Measurements from ENCODE around the gene KCNJ6. TPM values are rescaled to one million over a fixed set of nuclear protein-coding genes. Genes with fewer than 3 reads are reported as not detected.

Gene KCNJ6
- total and polyA plus RNA-seq, 10 of the 15 experiments (the other 5 are each of a cell fraction or from before 2014, with no cell fraction given) = 0.03 to 0.07 (median 0.04) TPM; not detected in 7

DNA sequence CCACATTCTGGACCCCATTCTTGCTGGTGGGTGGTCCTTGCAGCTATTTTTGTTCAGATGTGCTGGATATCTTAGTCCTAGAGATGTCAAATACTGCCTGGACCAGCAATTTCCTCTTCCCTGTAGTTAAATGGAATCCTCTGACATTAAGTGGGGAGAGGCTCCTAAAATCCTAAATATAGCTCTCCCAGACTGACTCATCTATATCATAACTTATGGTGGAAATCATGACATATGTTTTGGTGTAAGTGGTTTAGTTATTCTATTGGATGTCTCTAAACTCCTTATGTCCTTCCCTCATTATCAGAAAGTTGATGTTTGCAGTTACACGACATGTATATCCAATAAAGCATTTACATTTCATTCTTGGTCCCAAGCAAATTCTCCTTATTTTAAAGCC is 73.1 kb downstream of the KCNJ6 start:
- no peak for ATAC-seq
- Histone ChIP-seq H3K9me3 (replicated peaks; ENCODE audit: control insufficient read depth, insufficient read depth, low read length) (no peaks in the 10 kb centered on the region), H3K4me1 (ENCODE audit: control insufficient read depth, insufficient read depth, low read length) (no peaks in the 10 kb centered on the region), H2AFZ (ENCODE audit: control insufficient read depth, low read depth, low read length) (no peak overlapping the region), H3K9ac (ENCODE audit: control insufficient read depth, insufficient read depth, low read length) (no peak overlapping the region), H3K4me2 (ENCODE audit: control insufficient read depth, insufficient read depth) (no peak overlapping the region), H4K20me1 (ENCODE audit: control insufficient read depth, insufficient read depth) (no peaks in the 10 kb centered on the region), H3K79me2 (ENCODE audit: control insufficient read depth, insufficient read depth, low read length) (no peaks in the 10 kb centered on the region), H3K36me3 (ENCODE audit: control insufficient read depth in 2 of 2, insufficient read depth in 2 of 2, low read length in 1 of 2) (no peaks in the 10 kb centered on the region), H3K27ac (ENCODE audit: control insufficient read depth, insufficient read depth) (no peak overlapping the region), H3K4me3 (no peak overlapping the region), H3K27me3 (replicated peaks in 1 of 2; ENCODE audit: control insufficient read depth in 2 of 2, insufficient read depth in 2 of 2, low read length in 1 of 2) (no peaks in the 10 kb centered on the region)
- ChIA-PET SMC1A (ENCODE audit: uncharacterized antibody, unreplicated experiment) (no interaction called here), RAD21 (ENCODE audit: unreplicated experiment) (no interaction called here), POLR2A (no interaction called here), CTCF (no interaction called here)
- 33% methylated on average over 1 of the region's 1 CpG for WGBS (ENCODE audit: insufficient coverage, insufficient replicate concordance, low lambda C conversion rate, missing lambda C conversion rate)
- in situ Hi-C loops (cut with MboI) = no loop called here
- no peak for DNase-seq (ENCODE audit: low read depth, low spot score)
- no peak for TF ChIP-seq RFX5 (IDR thresholded peaks at IDR 0.05; ENCODE audit: low read depth, low read length)
- no peak for TF ChIP-seq TAF1 (IDR thresholded peaks at IDR 0.05; ENCODE audit: borderline replicate concordance, low read depth, low read length)
- no peak for TF ChIP-seq ZNF274 (IDR thresholded peaks at IDR 0.05; ENCODE audit: insufficient read depth, insufficient read length)
- no peak for TF ChIP-seq GATAD2B (conservative IDR thresholded peaks at IDR 0.05; ENCODE audit: low read depth)
- no peak for TF ChIP-seq ZNF207 (IDR thresholded peaks at IDR 0.05; ENCODE audit: borderline replicate concordance)
- TF ChIP-seq IRF4 (IDR thresholded peaks at IDR 0.05; ENCODE audit: low read depth, low read length) = no peak
- intact Hi-C loops (cut with micrococcal nuclease; ENCODE audit: unreplicated experiment) = no loop called here
- BruUV-seq (replicated peaks) = no TSS peak
- no peak for FAIRE-seq

- ATAC-seq (no peak), DNase-seq (ENCODE audit: low read depth, low spot score) (no peak), FAIRE-seq (no peak)
- ChIA-PET RAD21 (ENCODE audit: unreplicated experiment) (no interaction called here), CTCF (no interaction called here), POLR2A (no interaction called here), SMC1A (ENCODE audit: uncharacterized antibody, unreplicated experiment) (no interaction called here)
- WGBS (ENCODE audit: insufficient coverage, insufficient replicate concordance, low lambda C conversion rate, missing lambda C conversion rate) = 28% methylated on average over 14 of the region's 14 CpGs
- H3K9me3 ChIP-seq (replicated peaks; ENCODE audit: control insufficient read depth, insufficient read depth, low read length) = no peaks in the 10 kb centered on the region
- intact Hi-C loops (cut with micrococcal nuclease; ENCODE audit: unreplicated experiment) (no loop called here), in situ Hi-C loops (cut with MboI) (no loop called here)
- TF ChIP-seq SIN3A (IDR thresholded peaks at IDR 0.05; ENCODE audit: low read depth, low read length) (no peak), RAD21 (IDR thresholded peaks at IDR 0.05; ENCODE audit: insufficient read depth, low read depth, low read length) (no peak)
- H3K27ac ChIP-seq (ENCODE audit: control insufficient read depth, insufficient read depth) = no peak overlapping the region
- H3K4me3 ChIP-seq = no peak overlapping the region
- H3K4me2 ChIP-seq (ENCODE audit: control insufficient read depth, insufficient read depth) = no peak overlapping the region
- no peaks in the 10 kb centered on the region for H4K20me1 ChIP-seq (ENCODE audit: control insufficient read depth, insufficient read depth)
- no peaks in the 10 kb centered on the region for H3K36me3 ChIP-seq (ENCODE audit: control insufficient read depth in 2 of 2, insufficient read depth in 2 of 2, low read length in 1 of 2)
- H3K4me1 ChIP-seq (ENCODE audit: control insufficient read depth, insufficient read depth, low read length) = no peaks in the 10 kb centered on the region
- H2AFZ ChIP-seq (ENCODE audit: control insufficient read depth, low read depth, low read length) = no peak overlapping the region
- no TSS peak for BruUV-seq (replicated peaks)
- no peaks in the 10 kb centered on the region for H3K79me2 ChIP-seq (ENCODE audit: control insufficient read depth, insufficient read depth, low read length)
- no peaks in the 10 kb centered on the region for H3K27me3 ChIP-seq (replicated peaks in 1 of 2; ENCODE audit: control insufficient read depth in 2 of 2, insufficient read depth in 2 of 2, low read length in 1 of 2)
- H3K9ac ChIP-seq (ENCODE audit: control insufficient read depth, insufficient read depth, low read length) = no peak overlapping the region
These were observed 73.9 kb downstream of the KCNJ6 start for GRCh38 chr21:37842163-37842919.

Data from GM12878 (cell line).